Neuronal stem cell (in vitro differentiated cells): ENCODE data around the gene GEMIN5.

Experiments
- DNase-seq: peaks from one replicate; pipeline ENCODE4 v3.0.0-alpha.2; 2013; ENCODE audit warnings: low spot score
- H2AFZ ChIP-seq: one replicate; pipeline ENCODE4 v1.6.1; 2013; ENCODE audit warnings: mild to moderate bottlenecking, low read length, inconsistent platforms
- H2AK5ac ChIP-seq: 2 replicates; pipeline ENCODE4 v1.6.1; 2013; ENCODE audit warnings: low read depth, mild to moderate bottlenecking, inconsistent platforms, low read length, moderate library complexity, mixed read lengths
- H2BK120ac ChIP-seq: 2 replicates; pipeline ENCODE4 v1.6.1; 2013; ENCODE audit warnings: low read depth, mild to moderate bottlenecking, inconsistent platforms, low read length, moderate library complexity, mixed read lengths
- H2BK12ac ChIP-seq: one replicate; pipeline ENCODE4 v1.6.1; 2013; ENCODE audit warnings: low read length, inconsistent platforms
- H2BK15ac ChIP-seq: 2 replicates; pipeline ENCODE4 v1.6.1; 2013; ENCODE audit warnings: mild to moderate bottlenecking, low read length, inconsistent platforms, mixed read lengths
- H2BK5ac ChIP-seq: one replicate; pipeline ENCODE4 v1.6.1; 2013; ENCODE audit warnings: inconsistent platforms, mild to moderate bottlenecking, low read length, moderate library complexity
- H3K14ac ChIP-seq: one replicate; pipeline ENCODE4 v1.6.1; 2013; ENCODE audit warnings: low read length, inconsistent platforms
- H3K18ac ChIP-seq: 2 replicates; pipeline ENCODE4 v1.6.1; 2013; ENCODE audit warnings: low read length, inconsistent platforms
- H3K23ac ChIP-seq: 2 replicates; pipeline ENCODE4 v1.6.1; 2013; ENCODE audit warnings: low read depth, mild to moderate bottlenecking, mixed read lengths, low read length, inconsistent platforms; ENCODE audit not compliant: poor library complexity
- H3K27ac ChIP-seq: replicated peaks from 3 replicates; pipeline ENCODE4 v1.5.1; 2013; ENCODE audit warnings: low read length, inconsistent platforms
- H3K27me3 ChIP-seq, 3 experiments: 2 replicates each; pipeline ENCODE4 v1.6.1; 2013; ENCODE audit warnings: low read length in 3 of 3, mild to moderate bottlenecking in 2 of 3, inconsistent platforms in 1 of 3, low read depth in 1 of 3, mixed read lengths in 1 of 3, moderate library complexity in 1 of 3; ENCODE audit not compliant: control insufficient read depth in 3 of 3, insufficient read depth in 3 of 3
- H3K36me3 ChIP-seq, 2 donors: replicated peaks in 1 of 2; 2 replicates each; pipeline ENCODE4 v1.6.1; 2013; ENCODE audit warnings: low read length in 2 of 2; ENCODE audit not compliant: control insufficient read depth in 2 of 2, insufficient read depth in 2 of 2
- H3K4ac ChIP-seq: 2 replicates; pipeline ENCODE4 v1.6.1; 2013; ENCODE audit warnings: inconsistent platforms, mild to moderate bottlenecking, low read length, moderate library complexity
- H3K4me1 ChIP-seq, 2 donors: 1 replicate in 1 of 2; 2 replicates in 1 of 2; pipeline ENCODE4 v1.6.1; 2013; ENCODE audit warnings: low read length in 2 of 2, low read depth in 1 of 2; ENCODE audit not compliant: control insufficient read depth in 2 of 2, insufficient read depth in 1 of 2
- H3K4me2 ChIP-seq: one replicate; pipeline ENCODE4 v1.6.1; 2013; ENCODE audit warnings: mild to moderate bottlenecking, low read length, inconsistent platforms; ENCODE audit not compliant: insufficient read depth, poor library complexity, severe bottlenecking
- H3K4me3 ChIP-seq, 2 donors: 2 replicates each; pipeline ENCODE4 v1.5.1; 2013; ENCODE audit warnings: low read length in 2 of 2, mild to moderate bottlenecking in 2 of 2, inconsistent platforms in 1 of 2, moderate library complexity in 1 of 2
- H3K79me1 ChIP-seq: one replicate; pipeline ENCODE4 v1.6.1; 2013; ENCODE audit warnings: low read depth, mild to moderate bottlenecking, inconsistent platforms, low read length, moderate library complexity
- H3K9ac ChIP-seq: one replicate; pipeline ENCODE4 v1.6.1; 2013; ENCODE audit warnings: mild to moderate bottlenecking, low read depth, low read length, inconsistent platforms; ENCODE audit not compliant: poor library complexity
- H3K9me3 ChIP-seq, 2 donors: replicated peaks in 1 of 2; 2 replicates each; pipeline versions ENCODE3 to v1.6.1; 2013; ENCODE audit warnings: low read length in 2 of 2, mild to moderate bottlenecking in 2 of 2, inconsistent platforms in 1 of 2, low read depth in 1 of 2, mixed read lengths in 1 of 2, moderate library complexity in 1 of 2; ENCODE audit not compliant: control insufficient read depth in 2 of 2, insufficient read depth in 1 of 2
- H4K8ac ChIP-seq: one replicate; pipeline ENCODE4 v1.6.1; 2013; ENCODE audit warnings: low read depth, mild to moderate bottlenecking, inconsistent platforms, low read length, moderate library complexity
- H4K91ac ChIP-seq: one replicate; pipeline ENCODE4 v1.6.1; 2013; ENCODE audit warnings: low read length, low read depth, mild to moderate bottlenecking, inconsistent platforms; ENCODE audit not compliant: poor library complexity
- WGBS, 2 donors: extraction: QIAGEN DNeasy Blood & Tissue Kit; methylation state at CpG; one replicate each; pipeline ENCODE4 v1.1.7; 2013; ENCODE audit warnings: missing lambda C conversion rate in 2 of 2, mixed read lengths in 1 of 2; ENCODE audit not compliant: insufficient read length in 2 of 2, insufficient replicate concordance in 1 of 2; ENCODE audit errors: extremely low coverage in 2 of 2; 5-methylcytosine and 5-hydroxymethylcytosine counted together

Gene GEMIN5

DNA sequence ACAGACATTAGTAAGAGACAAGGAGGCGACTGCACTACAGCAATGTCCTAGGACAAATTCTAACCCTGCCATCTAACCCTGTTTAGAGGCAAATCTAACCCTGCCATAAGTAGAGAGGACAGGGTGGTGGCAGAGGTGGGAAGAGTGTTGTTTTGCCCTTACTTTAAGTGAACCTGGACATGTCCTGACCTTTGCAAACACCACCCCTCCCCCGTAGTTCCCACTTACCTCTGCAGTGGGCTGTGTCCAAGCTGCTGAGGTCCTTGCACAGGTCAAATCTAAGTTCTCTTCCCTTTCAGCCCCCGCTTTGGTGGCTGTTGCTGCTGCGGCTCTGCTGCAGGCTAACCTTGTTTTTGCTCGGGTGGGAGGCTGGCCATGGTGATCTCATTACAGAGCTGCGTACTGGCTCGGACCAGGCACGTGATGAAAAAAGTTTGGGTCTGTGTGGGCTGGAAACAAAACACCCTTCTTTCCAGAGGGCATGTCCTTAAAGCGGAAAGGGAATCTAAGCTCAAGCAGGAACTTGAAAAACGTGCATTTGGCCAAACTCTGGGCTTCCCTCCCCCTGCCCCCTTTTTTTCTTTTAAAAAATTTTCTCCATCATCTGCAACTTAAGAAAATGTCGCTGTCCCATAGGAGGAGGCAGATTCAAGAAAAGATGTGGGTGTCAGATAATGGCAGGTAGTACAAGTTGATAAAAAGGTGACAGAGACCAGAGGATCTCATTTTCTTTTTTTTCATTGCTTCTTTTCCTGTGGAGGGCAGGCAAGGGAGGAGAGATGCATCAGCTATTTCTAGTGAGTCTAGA, 87.6 kb downstream of the GEMIN5 start, which contains the start of gene FAXDC2:
TSS of gene FAXDC2 (minus strand) at position 349 of the 808 bp plus-strand sequence. CDS start 12,425 bp downstream, outside the sequence.
- WGBS, 2 donors, result no CpG with 5 or more reads among the region's 11 CpGs
- H3K14ac ChIP-seq, result no peak within 1 kb of the TSS
- DNase-seq, result peak; percentile 49
- peak within 1 kb of the TSS; percentile 86 for H3K18ac ChIP-seq
- H4K8ac ChIP-seq, result no peak within 1 kb of the TSS
- H2BK15ac ChIP-seq, result no peak within 1 kb of the TSS
- no peaks in the 10 kb centered on the region for H3K79me1 ChIP-seq
- H3K4me2 ChIP-seq, result peak within 1 kb of the TSS; percentile 81
- no peak within 1 kb of the TSS for H2BK120ac ChIP-seq
- H3K27ac ChIP-seq, result peak within 1 kb of the TSS; percentile 43
- H3K23ac ChIP-seq, result no peak within 1 kb of the TSS
- no peaks in the 10 kb centered on the region for H3K27me3 ChIP-seq
- H3K4ac ChIP-seq, result peak within 1 kb of the TSS; percentile 44
- H2AK5ac ChIP-seq, result peak within 1 kb of the TSS; percentile 66
- H3K36me3 ChIP-seq, result no peaks in the 10 kb centered on the region
- H3K9me3 ChIP-seq, result no peaks in the 10 kb centered on the region
- H3K4me1 ChIP-seq, result peaks cover 2 to 10% of the 10 kb centered on the region in 2 donors
- H2BK12ac ChIP-seq, result no peak within 1 kb of the TSS
- H2AFZ ChIP-seq, result peak within 1 kb of the TSS; percentile 84
- peak within 1 kb of the TSS; percentile 54 to 72 for H3K4me3 ChIP-seq
- peak within 1 kb of the TSS; percentile 78 for H3K9ac ChIP-seq
- H4K91ac ChIP-seq, result no peak within 1 kb of the TSS
- H2BK5ac ChIP-seq, result no peak within 1 kb of the TSS

DNA sequence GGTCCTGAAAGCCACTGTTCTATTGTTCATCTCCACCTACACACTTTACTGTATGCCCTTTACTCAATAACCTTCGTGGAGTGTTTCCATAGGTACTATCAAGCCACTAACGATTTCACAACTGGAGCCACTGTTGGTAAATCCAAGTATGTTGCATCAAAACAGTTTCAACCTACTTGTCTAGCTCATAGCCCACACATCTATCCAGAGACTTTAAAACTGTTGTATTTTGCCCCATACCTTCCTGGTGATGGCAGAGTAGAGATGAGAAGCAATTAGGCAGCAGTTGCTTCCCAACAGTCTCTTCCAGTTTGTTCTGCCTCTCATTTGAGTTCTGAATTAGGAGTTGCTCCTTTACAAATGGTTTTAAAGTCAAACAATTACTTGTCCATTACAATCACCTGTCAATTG, 88.2 kb downstream of the GEMIN5 start:
- H3K4me2 ChIP-seq, result peak overlapping the region; percentile 81
- no peak for DNase-seq
- no peak overlapping the region for H2BK5ac ChIP-seq
- no peak overlapping the region for H3K23ac ChIP-seq
- H3K4me3 ChIP-seq, result peak overlapping the region in 1 of 2 donors; percentile 54
- H3K27me3 ChIP-seq, result no peaks in the 10 kb centered on the region
- H3K18ac ChIP-seq, result no peak overlapping the region
- H3K36me3 ChIP-seq, result no peaks in the 10 kb centered on the region
- no peaks in the 10 kb centered on the region for H3K9me3 ChIP-seq
- peak overlapping the region; percentile 84 for H2AFZ ChIP-seq
- H4K8ac ChIP-seq, result no peak overlapping the region
- no peak overlapping the region for H2AK5ac ChIP-seq
- peaks cover 2 to 10% of the 10 kb centered on the region in 2 donors for H3K4me1 ChIP-seq
- H2BK12ac ChIP-seq, result no peak overlapping the region
- H3K27ac ChIP-seq, result no peak overlapping the region
- WGBS, 2 donors, result no CpG with 5 or more reads among the region's 2 CpGs
- no peak overlapping the region for H2BK15ac ChIP-seq
- H3K79me1 ChIP-seq, result no peaks in the 10 kb centered on the region
- no peak overlapping the region for H4K91ac ChIP-seq
- H3K14ac ChIP-seq, result no peak overlapping the region
- no peak overlapping the region for H3K9ac ChIP-seq
- H3K4ac ChIP-seq, result no peak overlapping the region
- no peak overlapping the region for H2BK120ac ChIP-seq

DNA sequence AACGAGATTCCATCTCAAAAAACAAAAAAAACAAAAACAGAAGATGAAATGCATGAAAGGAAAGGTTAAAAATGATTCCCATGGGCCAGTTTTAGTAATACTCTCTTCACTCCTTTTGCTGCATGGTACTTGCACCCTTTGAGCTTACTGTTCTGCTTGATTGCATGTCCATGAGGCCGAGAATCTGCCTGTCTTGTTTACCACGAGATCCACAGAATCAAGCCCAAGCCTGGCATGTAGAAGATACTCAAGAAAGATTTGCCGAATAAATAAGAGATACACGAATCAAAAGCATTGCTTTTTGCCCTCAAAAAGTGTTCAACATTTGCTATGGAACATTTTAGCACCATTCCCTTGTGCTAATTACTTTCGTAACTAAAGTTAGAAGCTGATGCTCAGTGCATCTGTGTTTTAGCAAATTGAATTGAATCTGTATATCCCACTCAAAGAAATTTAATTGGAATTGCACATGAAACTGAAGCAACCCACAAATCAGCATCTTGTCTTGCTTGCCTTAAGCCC, 88.7 kb downstream of the GEMIN5 start:
- no peak overlapping the region for H3K27ac ChIP-seq
- H3K79me1 ChIP-seq, result no peaks in the 10 kb centered on the region
- peak overlapping the region in 1 of 2 donors; percentile 54 for H3K4me3 ChIP-seq
- H3K4ac ChIP-seq, result no peak overlapping the region
- no peaks in the 10 kb centered on the region for H3K27me3 ChIP-seq
- H3K14ac ChIP-seq, result no peak overlapping the region
- H3K4me2 ChIP-seq, result peak overlapping the region; percentile 28
- no peak overlapping the region for H3K18ac ChIP-seq
- WGBS, 2 donors, result no CpG with 5 or more reads among the region's 6 CpGs
- no peak overlapping the region for H2BK5ac ChIP-seq
- no peak overlapping the region for H3K9ac ChIP-seq
- peaks cover 2 to 10% of the 10 kb centered on the region in 2 donors for H3K4me1 ChIP-seq
- H2BK12ac ChIP-seq, result no peak overlapping the region
- H4K8ac ChIP-seq, result no peak overlapping the region
- H2AFZ ChIP-seq, result no peak overlapping the region
- DNase-seq, result no peak
- H2BK120ac ChIP-seq, result no peak overlapping the region
- H3K36me3 ChIP-seq, result no peaks in the 10 kb centered on the region
- H3K9me3 ChIP-seq, result no peaks in the 10 kb centered on the region
- no peak overlapping the region for H3K23ac ChIP-seq
- H2BK15ac ChIP-seq, result no peak overlapping the region
- no peak overlapping the region for H4K91ac ChIP-seq
- no peak overlapping the region for H2AK5ac ChIP-seq

DNA sequence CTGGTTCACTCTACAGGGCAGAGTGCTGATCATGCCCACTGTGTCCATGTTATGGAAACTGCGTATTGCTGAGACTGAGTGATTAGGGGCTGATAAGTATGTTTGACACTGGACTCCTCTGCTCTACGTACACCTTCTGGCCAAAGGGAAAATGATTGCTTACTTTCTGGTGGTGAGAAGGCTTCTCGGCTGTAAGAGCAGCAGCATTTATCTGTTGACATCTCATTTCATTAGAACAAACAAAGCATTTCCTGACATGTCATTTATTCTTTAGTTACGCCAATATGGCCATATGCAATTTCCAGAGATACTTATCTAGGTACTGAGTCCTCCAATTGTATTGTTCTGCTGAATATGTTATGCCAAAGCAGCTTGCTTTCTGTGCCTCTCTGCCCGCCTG, 93.2 kb downstream of the GEMIN5 start:
- no peak overlapping the region for H3K14ac ChIP-seq
- no CpG with 5 or more reads among the region's 5 CpGs for WGBS, 2 donors
- H2BK15ac ChIP-seq, result no peak overlapping the region
- no peak overlapping the region for H3K4ac ChIP-seq
- no peak overlapping the region for H4K8ac ChIP-seq
- H3K4me1 ChIP-seq, result peaks cover 2 to 5% of the 10 kb centered on the region in 2 donors
- H3K9ac ChIP-seq, result no peak overlapping the region
- H3K4me2 ChIP-seq, result no peak overlapping the region
- no peak overlapping the region for H3K18ac ChIP-seq
- no peak overlapping the region for H3K4me3 ChIP-seq
- no peak overlapping the region for H2BK120ac ChIP-seq
- H3K27ac ChIP-seq, result no peak overlapping the region
- no peak for DNase-seq
- no peak overlapping the region for H4K91ac ChIP-seq
- H3K27me3 ChIP-seq, result no peaks in the 10 kb centered on the region
- H3K9me3 ChIP-seq, result no peaks in the 10 kb centered on the region
- no peak overlapping the region for H2BK12ac ChIP-seq
- no peak overlapping the region for H2AFZ ChIP-seq
- no peak overlapping the region for H2BK5ac ChIP-seq
- H2AK5ac ChIP-seq, result no peak overlapping the region
- H3K23ac ChIP-seq, result no peak overlapping the region
- no peaks in the 10 kb centered on the region for H3K79me1 ChIP-seq
- H3K36me3 ChIP-seq, result no peaks in the 10 kb centered on the region
